Kidney (tissue), 14 donors: Measurements from ENCODE around the gene LYRM4. TPM values are rescaled to one million over a fixed set of nuclear protein-coding genes. Genes with fewer than 3 reads are reported as not detected.
A peak's percentile ranks its signal among the peaks of the same experiment; 100 is the strongest.

Experiments used
- DNase-seq, 5 donors: peaks; one replicate each; pipeline ENCODE4 v3.0.0-alpha.2; 2013 to 2020
- FAIRE-seq: peaks from 2 replicates; lab custom pipeline; 2012; peaks lifted over from hg19 to GRCh38; lab: Jason Lieb, UNC
- H3K27ac ChIP-seq, 2 donors: one replicate each; pipeline ENCODE4 v1.7.0; 2013; ENCODE audit warnings: low read depth in 2 of 2, low read length in 2 of 2, inconsistent platforms in 1 of 2
- H3K27me3 ChIP-seq: one replicate; pipeline ENCODE4 v1.7.1; 2013; ENCODE audit warnings: low read length, inconsistent platforms; ENCODE audit not compliant: control insufficient read depth, insufficient read depth
- H3K36me3 ChIP-seq, 3 donors: one replicate each; pipeline versions ENCODE4 v1.7.0 to v1.7.1; 2013; ENCODE audit warnings: low read length in 3 of 3, control low read depth in 1 of 3, inconsistent platforms in 1 of 3; ENCODE audit not compliant: insufficient read depth in 3 of 3, control insufficient read depth in 2 of 3
- H3K4me1 ChIP-seq, 3 donors: one replicate each; pipeline versions ENCODE4 v1.7.0 to v1.7.1; 2013; ENCODE audit warnings: low read length in 3 of 3, inconsistent platforms in 1 of 3, low read depth in 1 of 3; ENCODE audit not compliant: control insufficient read depth in 2 of 3, insufficient read depth in 2 of 3
- H3K4me3 ChIP-seq, 3 donors: one replicate each; pipeline versions ENCODE4 v1.7.0 to v1.8.1; 2013; ENCODE audit warnings: low read length in 3 of 3, control low read depth in 1 of 3, inconsistent platforms in 1 of 3
- H3K9ac ChIP-seq, 3 donors: one replicate each; pipeline versions ENCODE4 v1.7.0 to v1.7.1; 2013; ENCODE audit warnings: low read length in 3 of 3, control low read depth in 1 of 3, inconsistent platforms in 1 of 3
- H3K9me3 ChIP-seq, 3 donors: one replicate each; pipeline versions ENCODE4 v1.7.0 to v1.7.1; 2013; ENCODE audit warnings: low read length in 3 of 3, control low read depth in 1 of 3, inconsistent platforms in 1 of 3; ENCODE audit not compliant: control insufficient read depth in 2 of 3, insufficient read depth in 1 of 3
- intact Hi-C: fragments of 100-400 bp; cut with DNase I; formaldehyde crosslinking; loops from one replicate; pipeline ENCODE4 v1.11.1; 2022
- polyA plus RNA-seq: library from polyadenylated mRNA; stranded (reverse); fragments of 350-450 nt; fragmentation: Illumina TruSeq; extraction: RNeasy Lipid Tissue Mini Kit (QIAGEN cat#74804); gene quantifications from one replicate; pipeline ENCODE4 v1.2.3, GENCODE V29; 2014; ENCODE audit warnings: low read depth, low replicate concordance; ENCODE audit not compliant: insufficient read depth
- total RNA-seq: library from RNA; stranded (reverse); fragmentation: NEBNext Ultra II Directional; extraction: Animal tissue kit (Norgen Biotek cat#: 25700); gene quantifications from one replicate; pipeline ENCODE4 v1.2.1, GENCODE V29; 2021
- TF ChIP-seq, protein P1 (sequence below): IDR thresholded peaks from 3 replicates; pipeline ENCODE4 v1.5.1; 2012; ENCODE audit warnings: mild to moderate bottlenecking, moderate library complexity, borderline replicate concordance; ENCODE audit not compliant: insufficient read depth; ENCODE audit errors: extremely low read depth
- donor health status: control.
- donor health status: control.
- donor health status: control.
- donor health status: control.
- donor health status: control.
- donor health status: DM: yes; HTN: yes; CAD: no.
- donor health status: Normal renal cell carcinoma (clear cell type).

Gene LYRM4
- total and polyA plus RNA-seq, 2 donors from 2014 or later, result 21.3 to 31.8 TPM

DNA sequence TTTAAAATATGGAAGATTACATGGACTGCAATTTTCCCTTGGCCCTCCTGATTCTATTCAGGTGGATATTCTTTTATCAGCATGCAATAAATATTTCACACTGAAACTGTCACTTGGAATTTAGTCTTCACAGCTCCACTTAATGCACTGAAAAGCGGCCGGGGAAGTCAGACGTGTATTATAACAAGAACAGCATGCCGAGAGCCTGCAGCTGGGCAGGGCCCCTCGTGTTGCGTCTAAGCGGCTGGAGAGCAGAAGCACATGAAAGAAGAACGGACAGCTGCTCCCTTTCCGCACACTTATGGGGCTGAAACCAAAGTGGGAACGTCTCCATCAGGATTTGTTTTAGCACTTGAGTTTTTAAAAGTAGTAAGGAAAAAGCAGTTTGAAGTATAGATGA lies 57.2 kb downstream of the LYRM4 start:
- TF ChIP-seq, protein P1, sequence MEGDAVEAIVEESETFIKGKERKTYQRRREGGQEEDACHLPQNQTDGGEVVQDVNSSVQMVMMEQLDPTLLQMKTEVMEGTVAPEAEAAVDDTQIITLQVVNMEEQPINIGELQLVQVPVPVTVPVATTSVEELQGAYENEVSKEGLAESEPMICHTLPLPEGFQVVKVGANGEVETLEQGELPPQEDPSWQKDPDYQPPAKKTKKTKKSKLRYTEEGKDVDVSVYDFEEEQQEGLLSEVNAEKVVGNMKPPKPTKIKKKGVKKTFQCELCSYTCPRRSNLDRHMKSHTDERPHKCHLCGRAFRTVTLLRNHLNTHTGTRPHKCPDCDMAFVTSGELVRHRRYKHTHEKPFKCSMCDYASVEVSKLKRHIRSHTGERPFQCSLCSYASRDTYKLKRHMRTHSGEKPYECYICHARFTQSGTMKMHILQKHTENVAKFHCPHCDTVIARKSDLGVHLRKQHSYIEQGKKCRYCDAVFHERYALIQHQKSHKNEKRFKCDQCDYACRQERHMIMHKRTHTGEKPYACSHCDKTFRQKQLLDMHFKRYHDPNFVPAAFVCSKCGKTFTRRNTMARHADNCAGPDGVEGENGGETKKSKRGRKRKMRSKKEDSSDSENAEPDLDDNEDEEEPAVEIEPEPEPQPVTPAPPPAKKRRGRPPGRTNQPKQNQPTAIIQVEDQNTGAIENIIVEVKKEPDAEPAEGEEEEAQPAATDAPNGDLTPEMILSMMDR, result no peak
- Histone ChIP-seq H3K27me3 (no peaks in the 10 kb centered on the region), H3K9me3 (no peaks in the 10 kb centered on the region), H3K36me3 (no peaks in the 10 kb centered on the region), H3K4me1 (peaks cover 6 to 23% (median 13%) of the 10 kb centered on the region in 3 donors), H3K9ac (no peak overlapping the region), H3K4me3 (no peak overlapping the region), H3K27ac (no peak overlapping the region)
- peak in 3 of 5 donors; percentile 49 to 88 (median 55) for DNase-seq
- intact Hi-C loops, result no loop called here
- FAIRE-seq, result no peak

DNA sequence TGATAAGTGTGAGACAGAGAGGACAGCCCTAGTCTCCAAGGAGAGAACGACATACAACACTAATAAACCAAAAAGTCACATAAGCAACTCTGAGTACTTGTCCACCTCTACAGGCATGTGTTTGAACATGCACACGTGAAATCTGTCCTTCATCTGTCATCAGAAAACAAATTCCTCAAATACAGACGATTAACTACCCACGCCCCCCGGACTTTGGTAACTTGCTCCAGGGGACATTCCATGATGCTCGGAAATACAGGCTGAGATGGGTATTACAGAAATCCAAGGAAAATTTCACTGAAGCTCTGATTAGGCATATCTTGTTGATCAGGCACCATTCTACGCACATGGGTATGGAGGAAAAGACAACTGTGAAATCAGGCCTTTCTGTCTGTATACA lies 57.8 kb downstream of the LYRM4 start:
- H3K4me3 ChIP-seq, result no peak overlapping the region
- no peaks in the 10 kb centered on the region for H3K9me3 ChIP-seq
- FAIRE-seq (no peak), DNase-seq (no peak)
- no peaks in the 10 kb centered on the region for H3K27me3 ChIP-seq
- H3K9ac ChIP-seq, result no peak overlapping the region
- intact Hi-C loops, result no loop called here
- no peaks in the 10 kb centered on the region for H3K36me3 ChIP-seq
- TF ChIP-seq, protein P1, result no peak
- H3K4me1 ChIP-seq, result peaks cover 6 to 23% (median 13%) of the 10 kb centered on the region in 3 donors
- H3K27ac ChIP-seq, result no peak overlapping the region

- FAIRE-seq (no peak), DNase-seq (no peak)
- no peak overlapping the region for H3K27ac ChIP-seq
- H3K9ac ChIP-seq, result no peak overlapping the region
- no peak overlapping the region for H3K4me3 ChIP-seq
- intact Hi-C loops, result no loop called here
- TF ChIP-seq, protein P1, result no peak
- no peaks in the 10 kb centered on the region for H3K36me3 ChIP-seq
- peaks cover 6 to 23% (median 13%) of the 10 kb centered on the region in 3 donors for H3K4me1 ChIP-seq
- H3K27me3 ChIP-seq, result no peaks in the 10 kb centered on the region
- H3K9me3 ChIP-seq, result no peaks in the 10 kb centered on the region
Measured at GRCh38 chr6:5202206-5202605, 58.5 kb downstream of the LYRM4 start.

DNA sequence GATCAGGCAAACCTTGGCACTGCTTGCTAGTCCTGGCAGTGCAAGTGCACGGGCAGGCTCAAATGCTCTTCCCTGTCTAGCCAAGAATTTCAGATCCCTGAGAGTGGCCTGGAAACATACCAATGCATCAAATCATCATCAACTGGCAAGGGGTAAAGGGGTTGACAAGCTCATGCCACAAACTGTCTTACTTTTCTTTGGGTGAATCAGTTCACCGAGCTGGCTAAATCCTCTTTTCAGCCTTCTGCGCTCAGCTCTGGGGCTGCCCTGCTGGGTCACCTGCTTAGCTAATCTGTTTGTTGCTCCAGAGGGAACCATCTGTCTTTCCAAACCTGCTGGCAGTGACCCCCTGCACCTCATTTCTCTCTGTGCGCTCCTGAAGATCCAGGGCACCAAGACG lies 59.5 kb downstream of the LYRM4 start:
- Histone ChIP-seq H3K4me3 (no peak overlapping the region), H3K27me3 (no peaks in the 10 kb centered on the region), H3K9ac (no peak overlapping the region), H3K27ac (no peak overlapping the region), H3K4me1 (peaks cover 6 to 20% (median 13%) of the 10 kb centered on the region in 3 donors), H3K36me3 (no peaks in the 10 kb centered on the region), H3K9me3 (no peaks in the 10 kb centered on the region)
- no peak for FAIRE-seq
- TF ChIP-seq, protein P1, result no peak
- intact Hi-C loops, result no loop called here
- DNase-seq, result no peak
